Nucleus accumbens (tissue), 56 donors: ENCODE data around the gene SCAF4.
A peak's percentile ranks its signal among the peaks of the same experiment; 100 is the strongest.
"Not testable (repeated sequence)": the region's sequence is repeated elsewhere in the genome, so short reads cannot be mapped to it uniquely, and the experiment has no call there.

ENCODE experiments used
- DNase-seq, 56 donors: peaks; one replicate each; lab custom pipeline; 2025; lab: John Stamatoyannopoulos, UW

The SCAF4 gene

DNA sequence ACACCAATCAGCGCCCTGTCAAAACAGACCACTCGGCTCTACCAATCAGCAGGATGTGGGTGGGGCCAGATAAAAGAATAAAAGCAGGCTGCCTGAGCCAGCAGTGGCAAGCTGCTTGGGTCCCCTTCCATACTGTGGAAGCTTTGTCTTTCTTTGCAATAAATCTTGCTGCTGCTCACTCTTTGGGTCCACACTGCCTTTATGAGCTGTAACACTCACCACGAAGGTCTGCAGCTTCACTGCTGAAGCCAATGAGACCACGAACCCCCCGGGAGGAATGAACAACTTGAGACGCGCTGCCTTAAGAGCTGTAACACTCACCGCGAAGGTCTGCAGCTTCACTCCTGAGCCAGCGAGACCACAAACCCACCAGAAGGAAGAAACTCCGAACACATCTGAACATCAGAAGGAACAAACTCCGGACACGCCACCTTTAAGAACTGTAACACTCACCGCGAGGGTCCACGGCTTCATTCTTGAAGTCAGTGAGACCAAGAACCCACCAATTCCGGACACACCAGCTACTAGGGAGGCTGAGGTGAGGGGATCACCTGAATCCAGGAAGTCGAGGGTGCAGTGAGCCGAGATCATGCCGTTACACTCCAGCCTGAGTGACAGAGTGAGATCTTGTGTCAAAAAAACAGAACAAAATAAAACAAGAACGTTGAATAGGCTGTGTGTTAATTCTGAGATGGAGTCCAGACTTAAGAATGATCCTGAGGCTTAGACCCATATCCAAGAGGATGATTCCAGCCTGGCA, 76.9 kb downstream of the SCAF4 start:
- not testable (repeated sequence) for DNase-seq

DNA sequence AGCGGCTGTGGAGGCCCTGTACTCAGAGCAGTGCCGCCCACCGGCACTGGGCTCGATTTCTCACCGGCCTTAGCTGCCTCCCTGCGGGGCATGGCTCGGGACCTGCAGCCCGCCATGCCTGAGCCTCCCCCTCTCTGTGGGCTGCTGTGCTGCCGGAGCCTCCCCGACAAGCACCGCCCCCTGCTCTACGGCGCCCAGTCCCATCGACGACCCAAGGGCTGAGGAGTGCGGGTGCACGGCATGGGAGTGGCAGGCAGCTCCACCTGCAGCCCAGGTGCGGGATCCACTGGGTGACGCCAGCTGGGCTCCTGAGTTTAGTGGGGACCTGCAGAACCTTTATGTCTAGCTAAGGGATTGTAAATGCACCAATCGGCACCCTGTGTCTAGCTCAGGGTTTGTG, 77.6 kb downstream of the SCAF4 start:
- DNase-seq: no peak

DNA sequence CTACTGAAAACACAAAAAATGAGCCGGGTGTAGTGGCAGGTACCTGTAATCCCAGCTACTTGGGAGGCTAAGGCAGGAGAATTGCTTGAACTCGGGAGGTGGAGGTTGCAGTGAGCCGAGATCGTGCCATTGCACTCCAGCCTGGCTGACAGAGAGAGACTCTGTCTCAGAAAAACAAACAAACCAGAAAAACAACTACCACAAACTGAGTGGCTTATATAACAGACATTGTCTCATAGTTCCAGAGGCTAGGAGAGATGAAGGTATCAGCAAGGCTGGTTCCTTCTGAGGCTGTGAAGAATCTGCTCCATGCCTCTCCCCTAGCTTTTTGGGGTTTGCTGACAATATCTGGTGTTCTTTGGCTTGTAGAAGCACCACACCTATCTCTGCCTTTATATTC, 80.4 kb downstream of the SCAF4 start:
- DNase-seq: not testable (repeated sequence)

DNA sequence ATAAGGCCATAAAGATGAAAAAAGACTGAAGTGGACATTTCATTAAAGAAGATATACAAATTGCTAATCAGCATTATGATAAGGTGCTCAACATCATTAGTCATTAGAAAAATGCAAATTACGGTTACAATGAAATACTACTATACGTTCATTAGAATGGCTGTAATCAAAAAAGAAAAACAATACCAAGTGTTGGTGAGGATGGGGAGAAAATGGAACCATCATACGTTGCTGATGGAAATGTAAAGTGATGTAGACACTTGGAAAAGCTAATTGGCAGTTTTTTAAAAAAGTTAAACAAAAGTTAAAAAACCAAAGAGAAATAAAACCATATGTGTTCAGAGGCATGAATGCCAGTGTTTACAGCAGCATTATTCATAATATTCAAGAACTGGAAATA, 81.0 kb downstream of the SCAF4 start:
- DNase-seq: no peak

DNA sequence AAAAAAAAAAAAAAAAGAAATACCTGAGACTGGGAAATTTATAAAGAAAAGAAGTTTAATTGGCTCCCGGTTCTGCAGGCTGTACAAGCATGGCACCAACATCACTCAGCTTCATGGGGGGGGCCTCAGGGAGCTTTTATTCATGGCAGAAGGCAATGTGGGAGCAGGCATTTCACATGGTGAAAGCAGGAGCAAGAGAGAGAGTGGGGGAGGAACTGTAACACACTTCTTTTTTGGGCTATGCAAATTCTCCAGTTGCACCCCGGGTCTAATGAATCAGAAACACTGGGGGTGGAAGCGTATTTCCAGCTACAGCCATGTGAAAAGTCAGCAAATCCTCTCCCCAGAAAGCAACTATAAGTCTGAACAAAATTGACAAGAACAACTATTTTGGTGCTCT, 84.3 kb downstream of the SCAF4 start:
- DNase-seq: peak in 13 of 56 donors; percentile 1 to 64 (median 14)

DNA sequence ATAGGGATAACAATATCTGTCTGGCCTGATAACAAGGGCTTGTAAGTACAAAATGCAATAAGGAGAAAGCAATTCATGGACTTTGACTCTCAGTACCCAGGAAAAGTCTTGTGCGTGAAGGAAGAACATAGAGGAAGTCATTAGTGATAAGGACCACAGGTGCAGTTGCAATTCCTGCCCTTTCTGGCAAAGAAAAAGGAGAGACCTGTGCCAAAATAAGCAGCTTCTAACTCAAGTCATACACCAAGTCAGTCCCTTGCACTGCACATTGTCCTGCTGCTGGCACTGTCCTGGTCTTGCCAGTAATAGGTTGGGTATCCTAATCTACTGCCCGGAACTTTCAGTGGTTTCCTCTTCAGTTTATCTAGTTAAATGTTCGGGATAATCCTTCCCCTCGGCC, 87.3 kb downstream of the SCAF4 start:
- DNase-seq: no peak

DNA sequence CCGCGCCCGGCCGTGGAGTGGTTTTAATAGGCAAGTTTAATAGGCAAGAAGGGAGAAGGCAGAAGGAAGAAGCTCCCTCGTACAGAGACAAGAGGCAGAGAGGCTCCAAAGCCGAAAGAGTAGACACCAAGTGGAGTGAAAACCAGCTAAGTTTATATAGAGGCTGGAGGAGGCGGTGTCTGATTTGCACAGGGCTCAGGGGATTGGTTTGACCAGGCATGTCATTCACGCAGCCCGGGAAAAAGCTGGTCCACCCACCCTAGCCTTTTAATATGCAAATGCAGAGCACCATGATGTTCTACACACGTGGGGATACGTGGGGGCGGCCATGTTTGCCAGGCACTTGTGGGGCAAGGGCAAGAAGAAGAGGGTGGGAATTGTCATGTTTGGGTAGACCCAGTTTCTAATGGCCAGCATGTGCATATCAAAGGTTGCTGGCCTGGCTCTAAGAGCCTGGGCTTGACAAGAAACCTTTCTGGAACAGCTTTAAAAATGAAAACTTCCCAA, 90.4 kb downstream of the SCAF4 start:
- DNase-seq: no peak

DNA sequence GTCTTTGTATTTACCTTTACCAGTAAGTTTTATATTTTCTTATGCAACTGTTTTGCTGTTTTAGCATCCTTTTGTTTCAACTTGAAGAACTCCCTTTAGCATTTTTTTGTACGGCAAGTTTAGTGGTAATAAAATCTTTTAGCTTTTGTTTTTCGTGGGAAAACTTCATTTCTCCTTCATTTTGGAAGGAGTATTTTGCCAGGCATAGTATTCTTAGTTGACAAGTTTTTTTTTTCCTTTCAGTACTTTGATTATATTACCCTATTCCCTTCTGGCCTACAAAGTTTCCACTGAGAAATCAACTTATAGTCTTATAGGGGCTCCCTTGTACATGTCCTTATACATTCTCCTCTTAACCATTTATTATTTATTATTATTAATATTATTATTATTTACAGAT, 95.0 kb downstream of the SCAF4 start:
- DNase-seq: no peak

DNA sequence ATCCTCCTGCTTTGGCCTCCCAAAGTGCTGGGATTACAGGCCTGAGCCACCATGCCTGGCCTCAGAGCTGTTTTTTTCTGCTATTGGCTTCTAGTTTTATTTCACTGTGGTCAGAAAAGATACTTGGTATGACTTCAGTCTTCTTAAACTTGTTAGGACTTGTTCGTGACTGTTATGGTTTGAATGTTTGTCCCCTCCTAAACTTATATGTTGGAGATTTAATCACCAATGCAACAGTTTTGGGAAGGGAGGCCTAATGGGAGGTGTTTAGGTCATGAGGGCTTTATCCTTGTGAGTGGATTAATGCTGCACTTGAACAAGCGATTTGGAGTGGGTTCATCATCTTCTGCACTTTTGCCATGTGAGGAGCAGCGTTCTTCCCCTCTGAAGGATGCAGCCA, 96.9 kb downstream of the SCAF4 start:
- DNase-seq: no peak

DNA sequence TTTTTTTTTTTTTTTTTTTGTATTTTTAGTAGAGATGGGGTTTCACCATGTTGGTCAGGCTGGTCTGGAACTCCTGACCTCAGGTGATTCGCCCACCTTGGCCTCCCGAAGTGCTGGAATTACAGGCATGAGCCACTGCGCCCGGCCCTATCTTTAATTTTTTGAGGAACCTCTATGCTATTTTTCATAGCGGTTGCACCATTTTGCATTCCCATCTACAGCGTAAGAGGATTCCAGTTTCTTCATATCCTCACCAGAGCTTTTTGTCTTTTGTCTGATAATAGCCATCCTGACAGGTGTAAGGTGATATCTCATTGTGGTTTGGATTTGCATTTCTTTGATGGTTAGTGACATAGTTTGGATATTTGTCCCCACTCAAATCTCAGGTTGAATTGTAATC, 100.0 kb downstream of the SCAF4 start:
- DNase-seq: not testable (repeated sequence)

DNA sequence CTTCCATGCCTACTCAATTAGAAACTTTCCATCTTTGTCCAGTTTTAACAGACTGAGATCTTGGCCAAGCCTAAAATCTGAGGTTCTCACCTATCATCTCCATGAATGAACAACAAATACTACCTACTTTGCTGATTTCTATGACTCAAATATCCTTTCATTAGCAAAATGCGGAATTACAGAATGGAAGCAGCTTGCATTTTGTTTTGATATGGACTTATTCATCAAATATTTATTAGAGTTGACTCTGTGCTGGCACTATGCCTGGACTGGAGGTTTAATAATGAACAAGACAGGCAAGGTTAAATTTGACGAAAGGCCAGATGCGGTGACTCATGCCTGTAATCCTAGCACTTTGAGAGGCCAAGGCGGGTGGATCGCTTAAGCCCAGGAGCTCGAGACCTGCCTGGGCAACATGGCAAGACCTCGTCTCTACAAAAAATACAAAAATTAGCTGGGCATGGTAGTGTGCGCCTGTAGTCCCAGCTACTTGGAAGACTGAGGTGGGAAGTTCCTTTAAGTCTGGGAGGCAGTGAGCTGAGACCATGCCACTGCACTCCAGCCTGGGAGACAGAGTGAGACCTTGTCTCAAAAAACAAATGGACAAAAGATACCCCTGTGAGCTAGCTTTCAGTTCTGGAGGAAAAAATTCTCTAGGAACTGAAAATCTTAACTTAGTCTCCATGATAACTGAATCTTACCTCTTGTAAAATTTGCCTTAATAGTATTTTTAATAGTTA, 101.8 kb downstream of the SCAF4 start:
- DNase-seq: peak in 1 of 56 donors; percentile 28

DNA sequence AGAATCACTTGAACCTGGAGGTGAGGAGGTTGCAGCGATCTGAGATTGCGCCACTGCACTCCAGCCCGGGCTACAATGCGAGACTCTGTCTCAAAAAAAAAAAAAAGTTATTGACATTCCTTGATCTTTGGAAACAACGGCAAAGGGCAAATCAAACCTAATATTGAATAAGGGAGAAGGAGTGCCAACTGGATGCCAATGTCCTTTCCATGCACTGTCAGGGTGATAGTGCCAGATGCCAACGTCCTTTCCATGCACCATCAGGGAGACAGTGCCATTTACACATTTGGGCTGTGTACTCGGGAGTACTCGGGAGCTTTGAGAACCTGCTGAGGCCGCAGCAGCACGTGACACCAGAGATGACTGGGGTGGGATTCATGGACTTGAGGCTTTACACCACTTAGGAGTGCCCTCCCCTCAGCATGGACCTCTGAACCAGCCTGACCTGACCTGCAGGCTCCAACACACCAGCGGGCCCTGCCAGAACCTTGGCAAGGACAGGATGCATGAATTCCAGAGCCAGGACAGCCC, 106.9 kb downstream of the SCAF4 start:
- DNase-seq: no peak

DNA sequence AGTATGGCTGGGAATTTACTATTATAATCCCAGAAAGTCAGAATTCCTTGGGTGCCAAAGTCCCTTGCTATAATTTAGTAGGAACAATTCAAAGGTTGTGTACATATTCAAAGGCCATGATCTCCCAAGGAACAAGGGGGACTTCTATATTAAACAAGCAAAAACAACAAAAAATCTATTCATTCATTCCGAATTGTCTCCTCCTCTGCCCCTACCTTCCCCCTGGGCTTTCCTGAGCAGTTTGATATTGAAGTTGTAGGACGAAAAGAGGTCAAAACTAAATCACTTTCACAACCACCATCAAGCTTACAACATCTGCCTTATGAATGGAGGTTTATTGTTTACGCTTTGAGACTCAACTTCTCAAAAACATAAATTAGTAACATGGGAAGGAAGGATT, 107.7 kb downstream of the SCAF4 start:
- DNase-seq: no peak

DNA sequence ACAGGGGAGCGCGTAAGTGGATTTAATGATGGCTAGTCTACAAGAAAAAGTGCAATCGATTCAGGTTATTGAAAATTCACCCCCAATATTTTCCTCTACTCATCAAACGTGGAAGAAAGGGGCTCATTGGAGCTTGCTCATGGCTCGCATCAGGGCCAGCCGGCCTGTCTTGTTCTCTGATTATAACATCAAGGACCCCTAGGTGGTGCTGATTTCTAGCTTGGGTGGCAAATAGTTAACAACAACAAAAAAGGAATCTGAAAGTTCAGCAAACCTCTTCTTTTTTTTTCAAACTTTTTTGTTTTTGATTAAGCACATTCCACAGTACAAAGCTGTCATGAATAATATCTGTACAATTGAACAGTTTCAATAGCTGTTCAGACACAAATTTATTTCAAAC, 108.3 kb downstream of the SCAF4 start:
- DNase-seq: no peak

DNA sequence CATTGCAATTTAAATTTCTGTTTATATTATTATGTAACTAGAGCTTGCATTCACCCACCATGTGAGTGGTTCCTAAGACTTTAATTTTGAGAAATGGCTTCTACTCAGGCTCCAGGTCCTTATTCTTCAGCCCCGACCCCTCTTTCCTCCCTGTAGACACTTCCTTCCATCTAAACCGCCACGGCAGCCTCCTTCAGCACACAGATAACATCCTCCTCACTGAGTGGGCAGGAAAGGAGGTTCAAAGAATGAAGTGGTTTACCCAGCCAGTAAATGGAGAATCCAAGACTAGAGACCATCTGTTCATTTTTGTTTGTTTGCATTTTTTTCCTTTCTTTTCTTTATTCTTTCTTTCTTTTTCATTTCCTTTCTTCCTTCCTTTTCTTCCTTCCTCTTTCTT, 109.5 kb downstream of the SCAF4 start:
- DNase-seq: no peak
